Activated CD4-positive, alpha-beta T cell treated with anti-CD3 and anti-CD28 coated beads for 36 hours (primary cell): ENCODE measurements around the gene HM13. TPM values are rescaled to one million over a fixed set of nuclear protein-coding genes. Genes with fewer than 3 reads are reported as not detected.
"Not testable (repeated sequence)": the region's sequence is repeated elsewhere in the genome, so short reads cannot be mapped to it uniquely, and the experiment has no call there.

Source experiments
- ATAC-seq: fragments of 200-7000 bp; cut with Tn5 transposase; one replicate; pipeline ENCODE4 v1.10.0; 2021; ENCODE audit warnings: mild to moderate bottlenecking, moderate library complexity
- CTCF ChIA-PET: fragments of 350-600 bp; sonication (Branson Sonifier 250); formaldehyde crosslinking; loops from one replicate; lab custom pipeline; 2021; ENCODE audit warnings: antibody characterized with exemption; lab: Charles Lee
- POLR2A ChIA-PET: fragments of 350-600 bp; sonication (Branson Sonifier 250); formaldehyde crosslinking; loops from one replicate; lab custom pipeline; 2021; ENCODE audit warnings: antibody characterized with exemption, inconsistent platforms; lab: Charles Lee
- DNase-seq: peaks from one replicate; pipeline ENCODE4 v3.0.0-alpha.2; 2020
- H3K27ac Mint-ChIP-seq: one replicate; pipeline ENCODE4 v1.8.0; 2021; ENCODE audit warnings: mixed read lengths
- H3K27me3 Mint-ChIP-seq: one replicate; pipeline ENCODE4 v1.8.0; 2021; ENCODE audit warnings: mixed read lengths
- H3K36me3 Mint-ChIP-seq: one replicate; pipeline ENCODE4 v1.8.0; 2021; ENCODE audit warnings: low read depth, mixed read lengths
- H3K4me1 Mint-ChIP-seq: one replicate; pipeline ENCODE4 v1.8.0; 2021; ENCODE audit warnings: mixed read lengths
- H3K4me3 Mint-ChIP-seq: one replicate; pipeline ENCODE4 v1.8.0; 2021; ENCODE audit warnings: mild to moderate bottlenecking, moderate library complexity, mixed read lengths
- H3K9me3 Mint-ChIP-seq: one replicate; pipeline ENCODE4 v1.8.0; 2021; ENCODE audit warnings: low read depth, mixed read lengths
- intact Hi-C, 2 experiments: fragments of 100-400 bp; cut with DNase I in 1 of 2; cut with micrococcal nuclease in 1 of 2; formaldehyde crosslinking; loops; one replicate each; pipeline versions ENCODE4 v1.14.2 to v1.15.1; 2022 to 2024; cut with DNase I, micrococcal nuclease
- total RNA-seq, 2 experiments: library from RNA; stranded (reverse); gene quantifications; one replicate each; pipeline ENCODE4 v1.2.3, GENCODE V29; 2021

Gene HM13
- total RNA-seq, 2 experiments from 2014 or later = 108 to 111 TPM

GRCh38 chr20:31544600-31544999, 30.4 kb downstream of the HM13 start:
- peak overlapping the region; percentile 69 for H3K27ac Mint-ChIP-seq
- DNase-seq (no peak), ATAC-seq (no peak)
- intact Hi-C loops = no loop called here
- no peaks in the 10 kb centered on the region for H3K27me3 Mint-ChIP-seq
- no peak overlapping the region for H3K4me3 Mint-ChIP-seq
- ChIA-PET POLR2A (no interaction called here), CTCF (interaction anchor here (0.6 to 1.7 kb wide), 3 partner anchors 13 to 88 kb away, joined by 3 to 4 read pairs (median 4); no protein-coding TSS in a partner anchor)
- no peaks in the 10 kb centered on the region for H3K9me3 Mint-ChIP-seq
- H3K36me3 Mint-ChIP-seq = peaks cover 44% of the 10 kb centered on the region
- H3K4me1 Mint-ChIP-seq = peaks cover 31% of the 10 kb centered on the region

GRCh38 chr20:31545621-31546040, 31.4 kb downstream of the HM13 start:
- H3K27ac Mint-ChIP-seq, H3K9me3 Mint-ChIP-seq, ATAC-seq, H3K27me3 Mint-ChIP-seq, DNase-seq, H3K4me3 Mint-ChIP-seq: not testable (repeated sequence)
- H3K36me3 Mint-ChIP-seq = peaks cover 49% of the 10 kb centered on the region
- ChIA-PET POLR2A (interaction anchor here (0.7 kb wide), 1 partner anchor 15 kb away, joined by 4 read pairs; no protein-coding TSS in a partner anchor), CTCF (interaction anchor here (0.6 to 4.0 kb wide), 3 partner anchors 14 to 975 kb away, joined by 3 to 29 read pairs (median 4); no protein-coding TSS in a partner anchor)
- peaks cover 35% of the 10 kb centered on the region for H3K4me1 Mint-ChIP-seq
- intact Hi-C loops = loop anchor here (2.0 kb wide), 2 partner anchors 27 to 31 kb away; partner anchors contain the start of gene HM13 (in 1 of the 2)

- DNase-seq (peak; percentile 90), ATAC-seq (peak; percentile 70)
- H3K27ac Mint-ChIP-seq = peak overlapping the region; percentile 96
- no peaks in the 10 kb centered on the region for H3K9me3 Mint-ChIP-seq
- POLR2A ChIA-PET = no interaction called here
- peaks cover 28% of the 10 kb centered on the region for H3K4me1 Mint-ChIP-seq
- H3K27me3 Mint-ChIP-seq = no peaks in the 10 kb centered on the region
- peaks cover 61% of the 10 kb centered on the region for H3K36me3 Mint-ChIP-seq
- H3K4me3 Mint-ChIP-seq = peak overlapping the region; percentile 89
- CTCF ChIA-PET = interaction anchor here (0.9 to 4.0 kb wide), 6 partner anchors 10 to 65 kb away, joined by 3 to 29 read pairs (median 4); no protein-coding TSS in a partner anchor
- intact Hi-C loops = loop anchor here (1.0 to 2.0 kb wide), 3 partner anchors 26 to 33 kb away; partner anchors contain the start of gene HM13 (in 2 of the 2)
These were observed 32.9 kb downstream of the HM13 start for GRCh38 chr20:31547017-31547675.

DNA sequence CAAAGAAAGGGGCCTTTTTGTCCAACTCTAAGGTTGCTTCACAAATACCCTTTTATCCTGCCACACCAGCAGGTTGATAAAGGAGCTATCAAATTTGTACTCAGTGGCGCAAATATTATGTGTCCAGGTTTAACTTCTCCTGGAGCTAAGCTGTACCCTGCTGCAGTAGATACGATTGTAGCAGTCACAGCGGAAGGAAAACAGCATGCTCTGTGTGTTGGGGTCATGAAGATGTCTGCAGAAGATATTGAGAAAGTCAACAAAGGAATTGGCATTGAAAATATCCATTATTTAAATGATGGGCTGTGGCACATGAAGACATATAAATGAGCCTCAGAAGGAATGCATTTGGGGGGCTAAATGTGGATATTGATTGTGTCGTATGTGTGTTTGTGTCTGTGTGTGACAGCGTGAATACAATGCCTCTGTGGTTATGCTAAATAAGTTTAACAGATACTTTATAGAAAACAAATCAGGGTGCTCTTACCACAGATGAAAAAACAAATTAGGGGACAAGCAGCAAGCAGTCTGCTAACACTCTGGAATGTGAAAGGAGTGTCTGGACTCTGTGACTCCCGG, 33.6 kb downstream of the HM13 start:
- ATAC-seq = no peak
- no peak for DNase-seq
- ChIA-PET POLR2A (no interaction called here), CTCF (interaction anchor here (1.1 to 4.0 kb wide), 7 partner anchors 11 to 65 kb away, joined by 3 to 29 read pairs (median 5); partner anchors contain the start of gene ID1)
- intact Hi-C loops = loop anchor here (1.0 to 2.0 kb wide), 3 partner anchors 25 to 34 kb away; partner anchors contain the start of gene HM13 (in 2 of the 2)
- Mint-ChIP-seq H3K27ac (peak overlapping the region; percentile 96), H3K36me3 (peaks cover 63% of the 10 kb centered on the region), H3K4me3 (peak overlapping the region; percentile 89), H3K9me3 (no peaks in the 10 kb centered on the region), H3K4me1 (peaks cover 21% of the 10 kb centered on the region), H3K27me3 (no peaks in the 10 kb centered on the region)

- DNase-seq (no peak), ATAC-seq (no peak)
- H3K9me3 Mint-ChIP-seq = no peaks in the 10 kb centered on the region
- intact Hi-C loops = no loop called here
- peak overlapping the region; percentile 89 for H3K4me3 Mint-ChIP-seq
- peak overlapping the region; percentile 65 for H3K27ac Mint-ChIP-seq
- H3K4me1 Mint-ChIP-seq = peaks cover 16% of the 10 kb centered on the region
- POLR2A ChIA-PET = interaction anchor here (0.7 kb wide), 1 partner anchor 152 kb away, joined by 4 read pairs; no protein-coding TSS in a partner anchor
- CTCF ChIA-PET = interaction anchor here (1.2 to 4.0 kb wide), 5 partner anchors 8 to 64 kb away, joined by 3 to 29 read pairs (median 4); partner anchors contain the start of gene ID1
- H3K27me3 Mint-ChIP-seq = no peaks in the 10 kb centered on the region
- peaks cover 58% of the 10 kb centered on the region for H3K36me3 Mint-ChIP-seq
These were observed 34.7 kb downstream of the HM13 start for GRCh38 chr20:31548820-31549512.

GRCh38 chr20:31549513-31549880, 35.3 kb downstream of the HM13 start:
- H3K9me3 Mint-ChIP-seq = no peaks in the 10 kb centered on the region
- peak overlapping the region; percentile 58 for H3K27ac Mint-ChIP-seq
- CTCF ChIA-PET = interaction anchor here (1.2 to 4.0 kb wide), 3 partner anchors 9 to 63 kb away, joined by 3 to 29 read pairs (median 12); no protein-coding TSS in a partner anchor
- ATAC-seq (no peak), DNase-seq (no peak)
- no peaks in the 10 kb centered on the region for H3K27me3 Mint-ChIP-seq
- H3K36me3 Mint-ChIP-seq = peaks cover 55% of the 10 kb centered on the region
- POLR2A ChIA-PET = interaction anchor here (0.7 kb wide), 1 partner anchor 151 kb away, joined by 4 read pairs; no protein-coding TSS in a partner anchor
- peak overlapping the region; percentile 89 for H3K4me3 Mint-ChIP-seq
- H3K4me1 Mint-ChIP-seq = peaks cover 13% of the 10 kb centered on the region
- intact Hi-C loops = no loop called here

DNA sequence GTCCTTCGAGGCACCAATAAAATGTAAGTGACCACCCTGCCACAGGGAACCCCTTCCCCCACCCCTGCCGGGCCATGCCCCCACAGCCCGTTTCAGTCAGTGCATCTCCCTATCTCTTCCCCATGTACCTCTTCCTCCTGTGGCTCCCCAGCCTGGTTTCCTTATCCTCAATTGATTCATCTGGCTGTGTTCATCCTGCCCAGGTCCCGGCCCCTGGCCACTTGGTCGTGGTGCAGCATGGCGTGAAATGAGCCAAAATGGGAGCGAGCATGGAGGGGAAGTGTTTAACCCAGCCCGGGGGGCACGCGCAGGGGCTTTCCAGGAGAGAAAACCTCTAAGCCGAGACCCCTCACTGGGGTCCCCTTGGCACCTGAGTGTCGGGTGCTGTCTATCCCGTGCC, 35.9 kb downstream of the HM13 start:
- CTCF ChIA-PET = interaction anchor here (1.6 to 31.0 kb wide), 3 partner anchors 10 to 58 kb away, joined by 8 to 712 read pairs (median 12); partner anchors contain the start of gene ID1
- DNase-seq (no peak), ATAC-seq (no peak)
- intact Hi-C loops = no loop called here
- POLR2A ChIA-PET = no interaction called here
- H3K27ac Mint-ChIP-seq = peak overlapping the region; percentile 58
- H3K4me3 Mint-ChIP-seq = no peak overlapping the region
- H3K27me3 Mint-ChIP-seq = no peaks in the 10 kb centered on the region
- H3K4me1 Mint-ChIP-seq = peaks cover 13% of the 10 kb centered on the region
- H3K36me3 Mint-ChIP-seq = peaks cover 56% of the 10 kb centered on the region
- no peaks in the 10 kb centered on the region for H3K9me3 Mint-ChIP-seq

GRCh38 chr20:31551163-31552081, 37.2 kb downstream of the HM13 start:
- CTCF ChIA-PET = interaction anchor here (0.7 to 31.0 kb wide), 6 partner anchors 9 to 57 kb away, joined by 3 to 712 read pairs (median 6); partner anchors contain the start of gene ID1
- no peak overlapping the region for H3K4me3 Mint-ChIP-seq
- no peaks in the 10 kb centered on the region for H3K9me3 Mint-ChIP-seq
- H3K27me3 Mint-ChIP-seq = no peaks in the 10 kb centered on the region
- no peak overlapping the region for H3K27ac Mint-ChIP-seq
- H3K4me1 Mint-ChIP-seq = peaks cover 13% of the 10 kb centered on the region
- intact Hi-C loops = no loop called here
- H3K36me3 Mint-ChIP-seq = peaks cover 63% of the 10 kb centered on the region
- DNase-seq = no peak
- POLR2A ChIA-PET = no interaction called here
- ATAC-seq = no peak

DNA sequence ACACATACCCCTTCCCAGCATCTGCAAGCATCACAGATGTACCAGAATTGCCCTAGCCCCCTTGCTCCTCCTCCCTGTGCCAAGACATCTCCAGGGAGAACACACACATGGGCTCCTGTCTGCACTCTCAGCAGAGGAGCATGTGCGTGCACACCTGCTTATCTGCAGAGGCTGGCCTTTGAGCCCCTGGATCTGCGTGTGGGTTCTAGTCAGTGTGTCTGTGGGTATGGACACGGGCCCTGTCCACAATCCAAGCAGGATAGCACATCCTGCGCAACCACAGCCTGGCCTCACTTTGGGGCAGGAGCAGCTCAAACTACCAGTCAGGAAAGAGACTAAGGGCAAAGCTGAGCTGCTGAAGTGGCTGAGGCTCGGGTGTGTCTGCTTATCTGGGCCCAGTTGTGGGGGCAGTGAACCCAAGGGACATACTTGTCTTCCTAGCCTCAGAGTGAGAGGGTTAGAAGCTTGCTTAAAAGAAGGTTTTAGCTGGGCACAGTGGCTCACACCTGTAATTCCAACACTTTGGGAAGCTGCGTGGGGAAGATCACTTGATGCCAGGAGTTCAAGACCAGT, 41.0 kb downstream of the HM13 start:
- Mint-ChIP-seq H3K36me3 (peaks cover 51% of the 10 kb centered on the region), H3K9me3 (no peaks in the 10 kb centered on the region), H3K4me1 (peaks cover 10% of the 10 kb centered on the region), H3K27me3 (no peaks in the 10 kb centered on the region), H3K4me3 (no peak overlapping the region), H3K27ac (no peak overlapping the region)
- CTCF ChIA-PET = interaction anchor here (0.6 to 31.0 kb wide), 5 partner anchors 15 to 130 kb away, joined by 3 to 712 read pairs (median 3); partner anchors contain the start of gene ID1
- intact Hi-C loops = no loop called here
- POLR2A ChIA-PET = no interaction called here
- no peak for DNase-seq
- no peak for ATAC-seq

DNA sequence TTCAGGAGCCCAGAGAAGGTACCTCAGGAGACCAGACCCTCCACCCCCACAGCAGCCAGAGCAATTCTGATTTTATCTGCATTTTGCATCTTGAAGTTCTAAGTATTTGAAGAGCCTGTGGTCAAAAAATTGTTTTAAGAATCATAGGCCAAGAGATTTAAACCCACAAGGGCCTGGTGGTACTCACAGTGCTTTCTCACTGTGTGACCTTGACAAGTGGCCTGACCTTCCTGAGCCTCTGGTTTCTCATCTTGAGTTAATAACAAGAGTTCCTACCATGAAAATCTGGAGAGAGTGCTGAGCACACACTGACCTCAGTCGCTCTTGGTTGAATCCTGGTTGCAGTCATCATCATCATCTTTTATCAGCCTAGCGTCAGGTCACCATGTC, 45.5 kb downstream of the HM13 start:
- H3K36me3 Mint-ChIP-seq = peaks cover 61% of the 10 kb centered on the region
- ChIA-PET CTCF (interaction anchor here (0.7 to 31.0 kb wide), 14 partner anchors 9 to 158 kb away, joined by 3 to 712 read pairs (median 4); partner anchors contain the start of gene ID1), POLR2A (interaction anchor here (1.0 to 2.0 kb wide), 2 partner anchors 13 to 38 kb away, joined by 3 to 5 read pairs; no protein-coding TSS in a partner anchor)

More for the DNA sequence above, 45.5 kb downstream of the HM13 start:
- no peaks in the 10 kb centered on the region for H3K9me3 Mint-ChIP-seq
- peak; percentile 11 for ATAC-seq
- DNase-seq = no peak
- peaks cover 16% of the 10 kb centered on the region for H3K4me1 Mint-ChIP-seq
- H3K4me3 Mint-ChIP-seq = no peak overlapping the region
- H3K27me3 Mint-ChIP-seq = no peaks in the 10 kb centered on the region
- intact Hi-C loops = loop anchor here (1.0 kb wide), 1 partner anchor 54 kb away; no protein-coding TSS in a partner anchor
- H3K27ac Mint-ChIP-seq = peak overlapping the region; percentile 85
